Measurements from ENCODE around the gene DNAH17. TPM values are rescaled to one million over a fixed set of nuclear protein-coding genes. Genes with fewer than 3 reads are reported as not detected.

The DNAH17 gene
- total RNA-seq, 1 donor from 2014 or later = 2.0 TPM

- no peak for DNase-seq (ENCODE audit: extremely low spot score in 2 of 2)
- TF ChIP-seq POLR2A (IDR thresholded peaks at IDR 0.05) = no peak
- TF ChIP-seq CTCF (IDR thresholded peaks at IDR 0.05) = no peak
- TF ChIP-seq POLR2AphosphoS5 (IDR thresholded peaks at IDR 0.05; ENCODE audit: insufficient read depth in 1 of 2, low read depth in 1 of 2) = no peak
- H3K27ac ChIP-seq = no peak overlapping the region
- H3K27me3 ChIP-seq = no peaks in the 10 kb centered on the region
- intact Hi-C loops (cut with DNase I) = no loop called here
- H3K9me3 ChIP-seq = no peaks in the 10 kb centered on the region
- no peak overlapping the region for H3K4me3 ChIP-seq
- peaks cover 16% of the 10 kb centered on the region for H3K4me1 ChIP-seq
- H3K36me3 ChIP-seq = no peaks in the 10 kb centered on the region
Observed at GRCh38 chr17:78538033-78538776, 39.0 kb downstream of the DNAH17 start.

- Histone ChIP-seq H3K9me3 (no peaks in the 10 kb centered on the region), H3K27ac (no peak overlapping the region), H3K4me3 (no peak overlapping the region), H3K4me1 (peaks cover 16% of the 10 kb centered on the region), H3K27me3 (no peaks in the 10 kb centered on the region), H3K36me3 (no peaks in the 10 kb centered on the region)
- DNase-seq (ENCODE audit: extremely low spot score in 2 of 2) = no peak
- TF ChIP-seq POLR2A (IDR thresholded peaks at IDR 0.05) (no peak), POLR2AphosphoS5 (IDR thresholded peaks at IDR 0.05; ENCODE audit: insufficient read depth in 1 of 2, low read depth in 1 of 2) (no peak), CTCF (IDR thresholded peaks at IDR 0.05) (no peak)
- intact Hi-C loops (cut with DNase I) = no loop called here
Observed at GRCh38 chr17:78537217-78537860, 39.9 kb downstream of the DNAH17 start.

- H3K9me3 ChIP-seq = no peaks in the 10 kb centered on the region
- no peak for DNase-seq (ENCODE audit: extremely low spot score in 2 of 2)
- H3K4me1 ChIP-seq = peaks cover 16% of the 10 kb centered on the region
- intact Hi-C loops (cut with DNase I) = no loop called here
- TF ChIP-seq POLR2A (IDR thresholded peaks at IDR 0.05) (no peak), CTCF (IDR thresholded peaks at IDR 0.05) (no peak), POLR2AphosphoS5 (IDR thresholded peaks at IDR 0.05; ENCODE audit: insufficient read depth in 1 of 2, low read depth in 1 of 2) (no peak)
- no peaks in the 10 kb centered on the region for H3K36me3 ChIP-seq
- no peak overlapping the region for H3K4me3 ChIP-seq
- H3K27ac ChIP-seq = no peak overlapping the region
- no peaks in the 10 kb centered on the region for H3K27me3 ChIP-seq
Observed at GRCh38 chr17:78535273-78536197, 41.7 kb downstream of the DNAH17 start.

GRCh38 chr17:78534492-78535272 is 42.5 kb downstream of the DNAH17 start:
- no peaks in the 10 kb centered on the region for H3K27me3 ChIP-seq
- peaks cover 16% of the 10 kb centered on the region for H3K4me1 ChIP-seq
- no peaks in the 10 kb centered on the region for H3K36me3 ChIP-seq
- intact Hi-C loops (cut with DNase I) = no loop called here
- DNase-seq (ENCODE audit: extremely low spot score in 2 of 2) = no peak
- no peak overlapping the region for H3K4me3 ChIP-seq
- TF ChIP-seq POLR2A (IDR thresholded peaks at IDR 0.05) (no peak), CTCF (IDR thresholded peaks at IDR 0.05) (no peak), POLR2AphosphoS5 (IDR thresholded peaks at IDR 0.05; ENCODE audit: insufficient read depth in 1 of 2, low read depth in 1 of 2) (no peak)
- no peaks in the 10 kb centered on the region for H3K9me3 ChIP-seq
- no peak overlapping the region for H3K27ac ChIP-seq

All from vagina (tissue), 2 donors.